ENCODE data around the gene UBA52. TPM values are rescaled to one million over a fixed set of nuclear protein-coding genes. Genes with fewer than 3 reads are reported as not detected.

The UBA52 gene
- total RNA-seq (2021) (1,300 to 1,361 TPM (median 1,328 TPM) in 3 replicates), Bru-seq, nascent RNA (percentile 97 among the genes with signal in this experiment)
- long read RNA-seq, experiment 1, transcript UBA52-201 (5 exons, 572 nt) = major isoform, 142 of 348 reads
- long read RNA-seq, experiment 1, transcript UBA52-202 (5 exons, 2,845 nt) = minor isoform, 78 of 348 reads
- long read RNA-seq, experiment 1, transcript UBA52-209 (4 exons, 514 nt) = minor isoform, 57 of 348 reads
- long read RNA-seq, experiment 1, transcript UBA52-213 (5 exons, 707 nt) = minor isoform, 15 of 348 reads
- long read RNA-seq, experiment 1, partial matches to known transcripts = 37 of 348 reads
- long read RNA-seq, experiment 1, other reads (novel, unspliced or antisense) = 13 of 348 reads
- long read RNA-seq, experiment 2, transcript UBA52-202 (5 exons, 2,845 nt) = minor isoform, 212 of 1,315 reads
- long read RNA-seq, experiment 2, transcript UBA52-201 (5 exons, 572 nt) = minor isoform, 199 of 1,315 reads
- long read RNA-seq, experiment 2, transcript UBA52-209 (4 exons, 514 nt) = major isoform, 752 of 1,315 reads
- long read RNA-seq, experiment 2, partial matches to known transcripts = 90 of 1,315 reads
- long read RNA-seq, experiment 2, other reads (novel, unspliced or antisense) = 53 of 1,315 reads
- long read RNA-seq, experiment 3, transcript UBA52-202 (5 exons, 2,845 nt) = major isoform, 14 of 62 reads
- long read RNA-seq, experiment 3, transcript UBA52-205 (6 exons, 779 nt) = minor isoform, 5 of 62 reads
- long read RNA-seq, experiment 3, partial matches to known transcripts = 37 of 62 reads
- long read RNA-seq, experiment 3, other reads (novel, unspliced or antisense) = 2 of 62 reads

DNA sequence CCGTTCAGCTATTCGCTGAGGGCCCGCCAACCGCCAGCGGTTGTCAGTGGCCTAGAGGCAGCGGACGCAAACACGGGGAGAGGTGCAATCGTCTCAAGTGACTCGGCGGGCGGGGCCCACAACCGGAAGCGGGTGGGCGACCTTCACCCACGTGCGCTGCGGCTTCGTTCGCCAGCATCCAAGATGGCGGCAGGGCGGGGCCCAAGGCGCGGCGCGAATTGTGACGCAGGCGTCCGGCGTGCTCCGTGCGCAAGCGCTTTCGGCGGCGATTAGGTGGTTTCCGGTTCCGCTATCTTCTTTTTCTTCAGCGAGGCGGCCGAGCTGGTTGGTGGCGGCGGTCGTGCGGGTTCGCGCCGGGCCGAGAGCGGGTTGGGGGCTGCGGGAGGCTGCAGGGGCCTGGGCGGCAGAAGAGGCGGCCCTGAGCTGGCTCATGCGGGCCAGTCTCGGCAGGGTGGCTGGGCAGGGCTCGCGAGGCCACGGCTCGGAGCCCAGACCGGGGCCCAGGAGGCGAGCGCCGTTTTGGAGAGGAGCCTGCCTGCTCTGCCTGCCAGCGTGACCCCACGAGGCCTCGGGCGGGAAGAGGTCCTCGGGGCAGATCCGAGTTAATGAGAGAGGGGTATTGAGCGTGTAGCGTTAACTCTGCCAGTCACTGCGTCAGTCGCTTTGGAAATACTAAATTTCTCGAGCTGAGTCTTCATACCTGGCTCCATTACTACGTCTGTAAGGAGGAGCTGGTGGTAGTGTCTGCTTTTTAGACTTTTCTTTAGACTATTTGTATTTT lies at the start of gene UBA52:
Gene UBA52, plus strand, starts transcription at position 294 of the 781 bp plus-strand sequence. CDS start 1,444 bp downstream, outside the sequence.
- Mint-ChIP-seq H3K36me3 (peaks cover 71% of the 10 kb centered on the region), H3K27me3 (ENCODE audit: low read depth) (no peaks in the 10 kb centered on the region), H3K4me3 (peak within 1 kb of the TSS; percentile 76), H3K27ac (peak within 1 kb of the TSS; percentile 98), H3K4me1 (peaks cover 16% of the 10 kb centered on the region), H3K9me3 (no peaks in the 10 kb centered on the region)
- ATAC-seq (peak; percentile 92), DNase-seq (ENCODE audit: low spot score) (peak; percentile 99)
- POLR2A ChIA-PET = interaction anchor here (0.6 to 2.2 kb wide), 10 partner anchors 9 to 384 kb away, joined by 3 to 18 read pairs (median 4); partner anchors contain the start of genes KXD1 and REX1BD
- CTCF ChIA-PET = interaction anchor here (0.5 to 2.6 kb wide), 19 partner anchors 13 to 275 kb away, joined by 3 to 34 read pairs (median 4); partner anchors contain the start of genes ELL and REX1BD
- TF ChIP-seq ETV6 (CRISPR knock-in tag; IDR thresholded peaks at IDR 0.05) (peak; percentile 84; the same call in 1 of the 2 replicates), ZNF396 (CRISPR knock-in tag; IDR thresholded peaks at IDR 0.05; ENCODE audit: borderline replicate concordance) (no peak), ZNF416 (CRISPR knock-in tag; IDR thresholded peaks at IDR 0.05) (no peak), FOXP1 (CRISPR knock-in tag; IDR thresholded peaks at IDR 0.05; ENCODE audit: borderline replicate concordance) (peak; percentile 27; the same call in 1 of the 2 replicates), SP1 (CRISPR knock-in tag; conservative IDR thresholded peaks at IDR 0.05) (peak; percentile 100), HMGA2 (CRISPR knock-in tag; IDR thresholded peaks at IDR 0.05) (no peak), ZBTB21 (CRISPR knock-in tag; IDR thresholded peaks at IDR 0.05; ENCODE audit: borderline replicate concordance) (peak; percentile 98), NR1H2 (CRISPR knock-in tag; IDR thresholded peaks at IDR 0.05) (no peak), NFATC4 (CRISPR knock-in tag; IDR thresholded peaks at IDR 0.05) (no peak; the same call in 1 of the 2 replicates), ATF1 (CRISPR knock-in tag; IDR thresholded peaks at IDR 0.05) (peak; percentile 34; the same call in 1 of the 2 replicates), CREM (CRISPR knock-in tag; IDR thresholded peaks at IDR 0.05) (peak; percentile 95), TEAD1 (CRISPR knock-in tag; IDR thresholded peaks at IDR 0.05) (peak; percentile 87)
- TF ChIP-seq, protein P1, sequence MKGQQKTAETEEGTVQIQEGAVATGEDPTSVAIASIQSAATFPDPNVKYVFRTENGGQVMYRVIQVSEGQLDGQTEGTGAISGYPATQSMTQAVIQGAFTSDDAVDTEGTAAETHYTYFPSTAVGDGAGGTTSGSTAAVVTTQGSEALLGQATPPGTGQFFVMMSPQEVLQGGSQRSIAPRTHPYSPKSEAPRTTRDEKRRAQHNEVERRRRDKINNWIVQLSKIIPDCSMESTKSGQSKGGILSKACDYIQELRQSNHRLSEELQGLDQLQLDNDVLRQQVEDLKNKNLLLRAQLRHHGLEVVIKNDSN (CRISPR knock-in tag; IDR thresholded peaks at IDR 0.05) = peak; percentile 98
- TF ChIP-seq, protein P2, sequence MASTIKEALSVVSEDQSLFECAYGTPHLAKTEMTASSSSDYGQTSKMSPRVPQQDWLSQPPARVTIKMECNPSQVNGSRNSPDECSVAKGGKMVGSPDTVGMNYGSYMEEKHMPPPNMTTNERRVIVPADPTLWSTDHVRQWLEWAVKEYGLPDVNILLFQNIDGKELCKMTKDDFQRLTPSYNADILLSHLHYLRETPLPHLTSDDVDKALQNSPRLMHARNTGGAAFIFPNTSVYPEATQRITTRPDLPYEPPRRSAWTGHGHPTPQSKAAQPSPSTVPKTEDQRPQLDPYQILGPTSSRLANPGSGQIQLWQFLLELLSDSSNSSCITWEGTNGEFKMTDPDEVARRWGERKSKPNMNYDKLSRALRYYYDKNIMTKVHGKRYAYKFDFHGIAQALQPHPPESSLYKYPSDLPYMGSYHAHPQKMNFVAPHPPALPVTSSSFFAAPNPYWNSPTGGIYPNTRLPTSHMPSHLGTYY (CRISPR knock-in tag; IDR thresholded peaks at IDR 0.05) = peak; percentile 46; the same call in 1 of the 2 replicates
- TF ChIP-seq, protein P3, sequence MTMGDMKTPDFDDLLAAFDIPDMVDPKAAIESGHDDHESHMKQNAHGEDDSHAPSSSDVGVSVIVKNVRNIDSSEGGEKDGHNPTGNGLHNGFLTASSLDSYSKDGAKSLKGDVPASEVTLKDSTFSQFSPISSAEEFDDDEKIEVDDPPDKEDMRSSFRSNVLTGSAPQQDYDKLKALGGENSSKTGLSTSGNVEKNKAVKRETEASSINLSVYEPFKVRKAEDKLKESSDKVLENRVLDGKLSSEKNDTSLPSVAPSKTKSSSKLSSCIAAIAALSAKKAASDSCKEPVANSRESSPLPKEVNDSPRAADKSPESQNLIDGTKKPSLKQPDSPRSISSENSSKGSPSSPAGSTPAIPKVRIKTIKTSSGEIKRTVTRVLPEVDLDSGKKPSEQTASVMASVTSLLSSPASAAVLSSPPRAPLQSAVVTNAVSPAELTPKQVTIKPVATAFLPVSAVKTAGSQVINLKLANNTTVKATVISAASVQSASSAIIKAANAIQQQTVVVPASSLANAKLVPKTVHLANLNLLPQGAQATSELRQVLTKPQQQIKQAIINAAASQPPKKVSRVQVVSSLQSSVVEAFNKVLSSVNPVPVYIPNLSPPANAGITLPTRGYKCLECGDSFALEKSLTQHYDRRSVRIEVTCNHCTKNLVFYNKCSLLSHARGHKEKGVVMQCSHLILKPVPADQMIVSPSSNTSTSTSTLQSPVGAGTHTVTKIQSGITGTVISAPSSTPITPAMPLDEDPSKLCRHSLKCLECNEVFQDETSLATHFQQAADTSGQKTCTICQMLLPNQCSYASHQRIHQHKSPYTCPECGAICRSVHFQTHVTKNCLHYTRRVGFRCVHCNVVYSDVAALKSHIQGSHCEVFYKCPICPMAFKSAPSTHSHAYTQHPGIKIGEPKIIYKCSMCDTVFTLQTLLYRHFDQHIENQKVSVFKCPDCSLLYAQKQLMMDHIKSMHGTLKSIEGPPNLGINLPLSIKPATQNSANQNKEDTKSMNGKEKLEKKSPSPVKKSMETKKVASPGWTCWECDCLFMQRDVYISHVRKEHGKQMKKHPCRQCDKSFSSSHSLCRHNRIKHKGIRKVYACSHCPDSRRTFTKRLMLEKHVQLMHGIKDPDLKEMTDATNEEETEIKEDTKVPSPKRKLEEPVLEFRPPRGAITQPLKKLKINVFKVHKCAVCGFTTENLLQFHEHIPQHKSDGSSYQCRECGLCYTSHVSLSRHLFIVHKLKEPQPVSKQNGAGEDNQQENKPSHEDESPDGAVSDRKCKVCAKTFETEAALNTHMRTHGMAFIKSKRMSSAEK (CRISPR knock-in tag; IDR thresholded peaks at IDR 0.05; ENCODE audit: borderline replicate concordance) = 0 out of 2 replicates have a peak, but pooled peaks have one; percentile 9
- TF ChIP-seq, protein P4, sequence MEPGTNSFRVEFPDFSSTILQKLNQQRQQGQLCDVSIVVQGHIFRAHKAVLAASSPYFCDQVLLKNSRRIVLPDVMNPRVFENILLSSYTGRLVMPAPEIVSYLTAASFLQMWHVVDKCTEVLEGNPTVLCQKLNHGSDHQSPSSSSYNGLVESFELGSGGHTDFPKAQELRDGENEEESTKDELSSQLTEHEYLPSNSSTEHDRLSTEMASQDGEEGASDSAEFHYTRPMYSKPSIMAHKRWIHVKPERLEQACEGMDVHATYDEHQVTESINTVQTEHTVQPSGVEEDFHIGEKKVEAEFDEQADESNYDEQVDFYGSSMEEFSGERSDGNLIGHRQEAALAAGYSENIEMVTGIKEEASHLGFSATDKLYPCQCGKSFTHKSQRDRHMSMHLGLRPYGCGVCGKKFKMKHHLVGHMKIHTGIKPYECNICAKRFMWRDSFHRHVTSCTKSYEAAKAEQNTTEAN (CRISPR knock-in tag; IDR thresholded peaks at IDR 0.05) = peak; percentile 85; the same call in 1 of the 2 replicates
- TF ChIP-seq, protein P5, sequence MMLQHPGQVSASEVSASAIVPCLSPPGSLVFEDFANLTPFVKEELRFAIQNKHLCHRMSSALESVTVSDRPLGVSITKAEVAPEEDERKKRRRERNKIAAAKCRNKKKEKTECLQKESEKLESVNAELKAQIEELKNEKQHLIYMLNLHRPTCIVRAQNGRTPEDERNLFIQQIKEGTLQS (CRISPR knock-in tag; conservative IDR thresholded peaks at IDR 0.05) = no peak
- TF ChIP-seq, protein P6, sequence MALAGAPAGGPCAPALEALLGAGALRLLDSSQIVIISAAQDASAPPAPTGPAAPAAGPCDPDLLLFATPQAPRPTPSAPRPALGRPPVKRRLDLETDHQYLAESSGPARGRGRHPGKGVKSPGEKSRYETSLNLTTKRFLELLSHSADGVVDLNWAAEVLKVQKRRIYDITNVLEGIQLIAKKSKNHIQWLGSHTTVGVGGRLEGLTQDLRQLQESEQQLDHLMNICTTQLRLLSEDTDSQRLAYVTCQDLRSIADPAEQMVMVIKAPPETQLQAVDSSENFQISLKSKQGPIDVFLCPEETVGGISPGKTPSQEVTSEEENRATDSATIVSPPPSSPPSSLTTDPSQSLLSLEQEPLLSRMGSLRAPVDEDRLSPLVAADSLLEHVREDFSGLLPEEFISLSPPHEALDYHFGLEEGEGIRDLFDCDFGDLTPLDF (CRISPR knock-in tag; IDR thresholded peaks at IDR 0.05) = peak; percentile 82; the same call in 1 of the 2 replicates
- TF ChIP-seq, protein P7, sequence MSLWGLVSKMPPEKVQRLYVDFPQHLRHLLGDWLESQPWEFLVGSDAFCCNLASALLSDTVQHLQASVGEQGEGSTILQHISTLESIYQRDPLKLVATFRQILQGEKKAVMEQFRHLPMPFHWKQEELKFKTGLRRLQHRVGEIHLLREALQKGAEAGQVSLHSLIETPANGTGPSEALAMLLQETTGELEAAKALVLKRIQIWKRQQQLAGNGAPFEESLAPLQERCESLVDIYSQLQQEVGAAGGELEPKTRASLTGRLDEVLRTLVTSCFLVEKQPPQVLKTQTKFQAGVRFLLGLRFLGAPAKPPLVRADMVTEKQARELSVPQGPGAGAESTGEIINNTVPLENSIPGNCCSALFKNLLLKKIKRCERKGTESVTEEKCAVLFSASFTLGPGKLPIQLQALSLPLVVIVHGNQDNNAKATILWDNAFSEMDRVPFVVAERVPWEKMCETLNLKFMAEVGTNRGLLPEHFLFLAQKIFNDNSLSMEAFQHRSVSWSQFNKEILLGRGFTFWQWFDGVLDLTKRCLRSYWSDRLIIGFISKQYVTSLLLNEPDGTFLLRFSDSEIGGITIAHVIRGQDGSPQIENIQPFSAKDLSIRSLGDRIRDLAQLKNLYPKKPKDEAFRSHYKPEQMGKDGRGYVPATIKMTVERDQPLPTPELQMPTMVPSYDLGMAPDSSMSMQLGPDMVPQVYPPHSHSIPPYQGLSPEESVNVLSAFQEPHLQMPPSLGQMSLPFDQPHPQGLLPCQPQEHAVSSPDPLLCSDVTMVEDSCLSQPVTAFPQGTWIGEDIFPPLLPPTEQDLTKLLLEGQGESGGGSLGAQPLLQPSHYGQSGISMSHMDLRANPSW (CRISPR knock-in tag; conservative IDR thresholded peaks at IDR 0.05; ENCODE audit: low read depth) = no peak
- TF ChIP-seq, protein P8, sequence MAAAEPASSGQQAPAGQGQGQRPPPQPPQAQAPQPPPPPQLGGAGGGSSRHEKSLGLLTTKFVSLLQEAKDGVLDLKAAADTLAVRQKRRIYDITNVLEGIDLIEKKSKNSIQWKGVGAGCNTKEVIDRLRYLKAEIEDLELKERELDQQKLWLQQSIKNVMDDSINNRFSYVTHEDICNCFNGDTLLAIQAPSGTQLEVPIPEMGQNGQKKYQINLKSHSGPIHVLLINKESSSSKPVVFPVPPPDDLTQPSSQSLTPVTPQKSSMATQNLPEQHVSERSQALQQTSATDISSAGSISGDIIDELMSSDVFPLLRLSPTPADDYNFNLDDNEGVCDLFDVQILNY (CRISPR knock-in tag; IDR thresholded peaks at IDR 0.05) = peak; percentile 94

All from WTC11 (cell line).